ENCODE data around the gene IL36B.

IL36B gene

GRCh38 chr2:113005030-113005509 is 47.6 kb downstream of the IL36B start, which contains the start of gene IL36A:
TSS of gene IL36A (plus strand) at chr2:113005459. CDS start at chr2:113005872, 413 bp downstream.
- no peak for DNase-seq

- no peak for DNase-seq
Measured at GRCh38 chr2:113002677-113003076, 50.0 kb downstream of the IL36B start.

GRCh38 chr2:113000436-113000835 is 52.2 kb downstream of the IL36B start:
- DNase-seq = no peak

GRCh38 chr2:112997151-112997550 is 55.5 kb downstream of the IL36B start:
- DNase-seq = no peak

GRCh38 chr2:112996635-112997034 is 56.0 kb downstream of the IL36B start:
- peak; percentile 70 for DNase-seq

GRCh38 chr2:112995346-112995920 is 57.2 kb downstream of the IL36B start:
- DNase-seq = peak; percentile 31

- DNase-seq = no peak
Measured at GRCh38 chr2:112994648-112995047, 58.0 kb downstream of the IL36B start.

- no peak for DNase-seq
Measured at GRCh38 chr2:112993831-112994230, 58.8 kb downstream of the IL36B start.

GRCh38 chr2:112989611-112990010 is 63.1 kb downstream of the IL36B start:
- no peak for DNase-seq

- DNase-seq = peak; percentile 23
Measured at GRCh38 chr2:112985090-112985489, 67.6 kb downstream of the IL36B start.

- no peak for DNase-seq
Measured at GRCh38 chr2:112980537-112980936, 72.1 kb downstream of the IL36B start.

GRCh38 chr2:112979731-112980130 is 72.9 kb downstream of the IL36B start:
- DNase-seq = no peak

- DNase-seq = no peak
Measured at GRCh38 chr2:112977559-112978056, 75.1 kb downstream of the IL36B start, which contains the start of gene IL36G. TSS of gene IL36G (plus strand) at chr2:112978006. CDS start at chr2:112978639, 633 bp downstream.
